Trophoblast cell (in vitro differentiated cells and primary cell): ENCODE measurements around the gene TP53AIP1.
A peak's percentile ranks its signal among the peaks of the same experiment; 100 is the strongest.

Experiments used
- DNase-seq, 2 donors: peaks; one replicate each; pipeline ENCODE4 v3.0.0-alpha.2; 2016
- H2AFZ ChIP-seq: 2 replicates; pipeline ENCODE4 v1.6.1; 2013; ENCODE audit warnings: low read length, moderate library complexity, mild to moderate bottlenecking; ENCODE audit not compliant: insufficient read depth, poor library complexity
- H2AK5ac ChIP-seq: 2 replicates; pipeline ENCODE4 v1.6.1; 2013; ENCODE audit warnings: mild to moderate bottlenecking, low read length
- H2BK120ac ChIP-seq: 2 replicates; pipeline ENCODE4 v1.6.1; 2013; ENCODE audit warnings: low read length, mild to moderate bottlenecking, moderate library complexity; ENCODE audit not compliant: insufficient read depth, poor library complexity
- H2BK12ac ChIP-seq: 2 replicates; pipeline ENCODE4 v1.6.1; 2013; ENCODE audit warnings: mild to moderate bottlenecking, low read length, moderate library complexity
- H2BK5ac ChIP-seq: 2 replicates; pipeline ENCODE4 v1.6.1; 2013; ENCODE audit warnings: low read length, low read depth, moderate library complexity, mild to moderate bottlenecking; ENCODE audit not compliant: poor library complexity
- H3K14ac ChIP-seq: 2 replicates; pipeline ENCODE4 v1.6.1; 2013; ENCODE audit warnings: mild to moderate bottlenecking, low read length
- H3K18ac ChIP-seq: 2 replicates; pipeline ENCODE4 v1.6.1; 2013; ENCODE audit warnings: mild to moderate bottlenecking, low read length
- H3K23ac ChIP-seq: 2 replicates; pipeline ENCODE4 v1.6.1; 2013; ENCODE audit warnings: low read length
- H3K27ac ChIP-seq: 2 replicates; pipeline ENCODE4 v1.5.1; 2013; ENCODE audit warnings: low read depth, mild to moderate bottlenecking, inconsistent platforms, low read length, moderate library complexity
- H3K27me3 ChIP-seq: 2 replicates; pipeline ENCODE4 v1.6.1; 2013; ENCODE audit warnings: inconsistent platforms, mild to moderate bottlenecking, low read length, moderate library complexity; ENCODE audit not compliant: insufficient read depth
- H3K36me3 ChIP-seq, 2 experiments: 1 replicate in 1 of 2; 2 replicates in 1 of 2; pipeline ENCODE4 v1.6.1; 2013; ENCODE audit warnings: low read length in 2 of 2, mild to moderate bottlenecking in 2 of 2, moderate library complexity in 1 of 2; ENCODE audit not compliant: insufficient read depth in 2 of 2, control insufficient read depth in 1 of 2
- H3K4ac ChIP-seq: 2 replicates; pipeline ENCODE4 v1.6.1; 2013; ENCODE audit warnings: low read depth, mild to moderate bottlenecking, low read length, moderate library complexity
- H3K4me1 ChIP-seq, 2 experiments: 1 replicate in 1 of 2; 2 replicates in 1 of 2; pipeline ENCODE4 v1.6.1; 2013; ENCODE audit warnings: low read length in 2 of 2, mild to moderate bottlenecking in 2 of 2, moderate library complexity in 1 of 2; ENCODE audit not compliant: insufficient read depth in 2 of 2, control insufficient read depth in 1 of 2
- H3K4me2 ChIP-seq: 2 replicates; pipeline ENCODE4 v1.6.1; 2013; ENCODE audit warnings: inconsistent platforms, mild to moderate bottlenecking, low read length, moderate library complexity
- H3K4me3 ChIP-seq: 2 replicates; pipeline ENCODE4 v1.5.1; 2013; ENCODE audit warnings: mild to moderate bottlenecking, low read depth, low read length, inconsistent platforms
- H3K79me1 ChIP-seq: one replicate; pipeline ENCODE4 v1.6.1; 2013; ENCODE audit warnings: low read length
- H3K79me2 ChIP-seq: 2 replicates; pipeline ENCODE4 v1.6.1; 2013; ENCODE audit warnings: low read length, mild to moderate bottlenecking; ENCODE audit not compliant: control insufficient read depth, insufficient read depth, poor library complexity
- H3K9ac ChIP-seq: 2 replicates; pipeline ENCODE4 v1.6.1; 2013; ENCODE audit warnings: mild to moderate bottlenecking, low read length
- H3K9me3 ChIP-seq: 2 replicates; pipeline ENCODE4 v1.6.1; 2013; ENCODE audit warnings: low read depth, mild to moderate bottlenecking, control low read depth, inconsistent platforms, low read length; ENCODE audit not compliant: insufficient read depth
- H4K12ac ChIP-seq: 2 replicates; pipeline ENCODE4 v1.6.1; 2013; ENCODE audit warnings: low read depth, mild to moderate bottlenecking, low read length, moderate library complexity
- H4K8ac ChIP-seq: 2 replicates; pipeline ENCODE4 v1.6.1; 2013; ENCODE audit warnings: low read depth, mild to moderate bottlenecking, low read length, moderate library complexity
- H4K91ac ChIP-seq: one replicate; pipeline ENCODE4 v1.6.1; 2013; ENCODE audit warnings: low read depth, mild to moderate bottlenecking, low read length, moderate library complexity
- WGBS: extraction: QIAGEN DNeasy Blood & Tissue Kit; methylation state at CpG from one replicate; pipeline ENCODE4 v1.1.7; 2013; ENCODE audit warnings: missing lambda C conversion rate; ENCODE audit not compliant: insufficient read length, insufficient coverage; ENCODE audit errors: extremely low coverage; 5-methylcytosine and 5-hydroxymethylcytosine counted together

The TP53AIP1 gene

GRCh38 chr11:128961645-128962044 lies 19.0 kb upstream of the TP53AIP1 start:
- H3K18ac ChIP-seq, result no peak overlapping the region
- H4K91ac ChIP-seq, result no peak overlapping the region
- no peak overlapping the region for H2BK5ac ChIP-seq
- H3K4me2 ChIP-seq, result no peak overlapping the region
- no peak overlapping the region for H2BK120ac ChIP-seq
- H3K36me3 ChIP-seq, result peaks cover 0 to 2% of the 10 kb centered on the region in 2 experiments
- no peaks in the 10 kb centered on the region for H3K79me1 ChIP-seq
- no peak overlapping the region for H4K8ac ChIP-seq
- DNase-seq, result no peak
- no peak overlapping the region for H2BK12ac ChIP-seq
- WGBS, result no CpG with 5 or more reads among the region's 2 CpGs
- H3K9me3 ChIP-seq, result no peaks in the 10 kb centered on the region
- no peak overlapping the region for H2AFZ ChIP-seq
- no peak overlapping the region for H3K14ac ChIP-seq
- no peaks in the 10 kb centered on the region for H3K27me3 ChIP-seq
- no peak overlapping the region for H3K4me3 ChIP-seq
- no peak overlapping the region for H3K27ac ChIP-seq
- H3K23ac ChIP-seq, result no peak overlapping the region
- no peak overlapping the region for H4K12ac ChIP-seq
- H3K4ac ChIP-seq, result no peak overlapping the region
- H3K79me2 ChIP-seq, result no peaks in the 10 kb centered on the region
- no peak overlapping the region for H2AK5ac ChIP-seq
- H3K4me1 ChIP-seq, result no peaks in the 10 kb centered on the region
- H3K9ac ChIP-seq, result no peak overlapping the region

GRCh38 chr11:128957202-128957482 lies 14.5 kb upstream of the TP53AIP1 start:
- H3K23ac ChIP-seq, result no peak overlapping the region
- no peak overlapping the region for H2AK5ac ChIP-seq
- H2AFZ ChIP-seq, result no peak overlapping the region
- no peak overlapping the region for H3K18ac ChIP-seq
- no peak overlapping the region for H4K8ac ChIP-seq
- no peaks in the 10 kb centered on the region for H3K79me2 ChIP-seq
- DNase-seq, result no peak
- no peaks in the 10 kb centered on the region for H3K79me1 ChIP-seq
- H3K4me1 ChIP-seq, result no peaks in the 10 kb centered on the region
- H3K4me2 ChIP-seq, result no peak overlapping the region
- no peak overlapping the region for H2BK5ac ChIP-seq
- no peaks in the 10 kb centered on the region for H3K27me3 ChIP-seq
- H3K4ac ChIP-seq, result no peak overlapping the region
- H3K14ac ChIP-seq, result no peak overlapping the region
- no peak overlapping the region for H3K9ac ChIP-seq
- no peak overlapping the region for H2BK120ac ChIP-seq
- WGBS, result no CpG with 5 or more reads among the region's 8 CpGs
- peaks cover 3% of the 10 kb centered on the region for H3K9me3 ChIP-seq
- H3K27ac ChIP-seq, result no peak overlapping the region
- no peaks in the 10 kb centered on the region for H3K36me3 ChIP-seq
- no peak overlapping the region for H3K4me3 ChIP-seq
- no peak overlapping the region for H2BK12ac ChIP-seq
- no peak overlapping the region for H4K91ac ChIP-seq
- no peak overlapping the region for H4K12ac ChIP-seq

- Histone ChIP-seq H3K4me3 (no peak overlapping the region), H2AFZ (no peak overlapping the region), H3K27me3 (no peaks in the 10 kb centered on the region), H4K8ac (no peak overlapping the region), H3K4ac (no peak overlapping the region), H3K4me2 (no peak overlapping the region), H3K23ac (no peak overlapping the region), H3K14ac (no peak overlapping the region), H3K27ac (no peak overlapping the region), H2BK120ac (no peak overlapping the region), H3K79me2 (no peaks in the 10 kb centered on the region), H4K12ac (no peak overlapping the region), H3K18ac (no peak overlapping the region), H2BK12ac (no peak overlapping the region), H3K4me1 (no peaks in the 10 kb centered on the region), H2BK5ac (no peak overlapping the region), H3K36me3 (no peaks in the 10 kb centered on the region), H4K91ac (no peak overlapping the region), H3K79me1 (no peaks in the 10 kb centered on the region), H3K9ac (no peak overlapping the region), H2AK5ac (no peak overlapping the region), H3K9me3 (peaks cover 3% of the 10 kb centered on the region)
- no CpG with 5 or more reads among the region's 8 CpGs for WGBS
- peak; percentile 48 to 93 for DNase-seq
Observed at GRCh38 chr11:128956401-128957201, 13.9 kb upstream of the TP53AIP1 start.

DNA sequence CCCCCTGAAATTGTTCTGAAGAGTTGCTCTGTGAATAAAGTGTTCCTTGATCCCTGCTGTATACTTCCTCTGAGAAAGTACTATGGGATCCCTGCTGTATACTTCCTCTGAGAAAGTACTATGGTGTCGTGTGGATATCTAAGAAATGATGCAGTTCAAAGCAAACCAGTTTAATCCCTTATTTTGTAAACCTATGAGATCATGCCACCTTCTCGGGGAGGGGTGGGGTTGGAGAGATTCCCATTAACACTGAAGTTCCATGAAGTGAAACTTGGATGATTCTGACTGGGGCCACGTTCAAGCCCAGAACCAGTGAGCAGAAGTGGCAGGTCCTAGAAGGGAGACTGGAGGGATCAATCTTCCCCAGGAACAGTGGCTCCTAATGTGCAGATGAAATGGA lies 13.0 kb upstream of the TP53AIP1 start:
- no peak overlapping the region for H2BK120ac ChIP-seq
- no peak overlapping the region for H3K9ac ChIP-seq
- H2BK12ac ChIP-seq, result no peak overlapping the region
- H3K79me1 ChIP-seq, result no peaks in the 10 kb centered on the region
- H3K4me2 ChIP-seq, result no peak overlapping the region
- H4K8ac ChIP-seq, result no peak overlapping the region
- no peak overlapping the region for H2AFZ ChIP-seq
- H3K23ac ChIP-seq, result no peak overlapping the region
- H4K91ac ChIP-seq, result no peak overlapping the region
- no peaks in the 10 kb centered on the region for H3K79me2 ChIP-seq
- H3K18ac ChIP-seq, result no peak overlapping the region
- no CpG with 5 or more reads among the region's 3 CpGs for WGBS
- no peak overlapping the region for H2AK5ac ChIP-seq
- no peaks in the 10 kb centered on the region for H3K36me3 ChIP-seq
- no peaks in the 10 kb centered on the region for H3K4me1 ChIP-seq
- H3K27me3 ChIP-seq, result no peaks in the 10 kb centered on the region
- no peak for DNase-seq
- H3K27ac ChIP-seq, result no peak overlapping the region
- no peak overlapping the region for H3K4ac ChIP-seq
- peaks cover 3% of the 10 kb centered on the region for H3K9me3 ChIP-seq
- H3K14ac ChIP-seq, result no peak overlapping the region
- no peak overlapping the region for H3K4me3 ChIP-seq
- no peak overlapping the region for H2BK5ac ChIP-seq
- H4K12ac ChIP-seq, result no peak overlapping the region
